Astrocyte (in vitro differentiated cells and primary cell): ENCODE results near the gene CELF5. TPM values are rescaled to one million over a fixed set of nuclear protein-coding genes. Genes with fewer than 3 reads are reported as not detected.

Source experiments
- DNase-seq: peaks from one replicate; pipeline ENCODE4 v3.0.0-alpha.2; 2010; ENCODE audit warnings: low read depth
- FAIRE-seq: peaks from 2 replicates; lab custom pipeline; 2011; peaks lifted over from hg19 to GRCh38; lab: Jason Lieb, UNC
- H2AFZ ChIP-seq: 2 replicates; pipeline ENCODE4 v1.6.0; 2012; ENCODE audit warnings: low read depth, low read length, inconsistent platforms
- H3K27ac ChIP-seq: 2 replicates; pipeline ENCODE4 v1.5.1; 2011; ENCODE audit warnings: low read depth, low read length, inconsistent platforms
- H3K27me3 ChIP-seq: 2 replicates; pipeline ENCODE4 v1.6.0; 2011; ENCODE audit warnings: low read length, inconsistent platforms; ENCODE audit not compliant: insufficient read depth
- H3K36me3 ChIP-seq: 2 replicates; pipeline ENCODE4 v1.5.1; 2011; ENCODE audit warnings: low read length, inconsistent platforms; ENCODE audit not compliant: insufficient read depth
- H3K4me1 ChIP-seq: 2 replicates; pipeline ENCODE4 v1.5.1; 2011; ENCODE audit warnings: low read length, inconsistent platforms; ENCODE audit not compliant: insufficient read depth
- H3K4me2 ChIP-seq: 2 replicates; pipeline ENCODE4 v1.6.0; 2012; ENCODE audit warnings: low read length, inconsistent platforms
- H3K4me3 ChIP-seq: 2 replicates; pipeline ENCODE4 v1.5.1; 2011; ENCODE audit warnings: low read depth, mild to moderate bottlenecking, low read length, inconsistent platforms; ENCODE audit not compliant: insufficient read depth
- H3K79me2 ChIP-seq: 2 replicates; pipeline ENCODE4 v1.6.0; 2012; ENCODE audit warnings: mild to moderate bottlenecking, low read length, inconsistent platforms; ENCODE audit not compliant: insufficient read depth
- H3K9ac ChIP-seq: 2 replicates; pipeline ENCODE4 v1.6.0; 2012; ENCODE audit warnings: mild to moderate bottlenecking, low read length, inconsistent platforms
- H3K9me3 ChIP-seq: 2 replicates; pipeline ENCODE4 v1.5.1; 2012; ENCODE audit warnings: low read depth, mild to moderate bottlenecking, low read length, inconsistent platforms; ENCODE audit not compliant: insufficient read depth
- H4K20me1 ChIP-seq: 2 replicates; pipeline ENCODE4 v1.6.0; 2012; ENCODE audit warnings: low read length, inconsistent platforms; ENCODE audit not compliant: insufficient read depth
- H3K27ac Mint-ChIP-seq: one replicate; pipeline ENCODE4 v1.8.0; 2021; ENCODE audit warnings: mild to moderate bottlenecking, mixed read lengths; ENCODE audit not compliant: unreplicated experiment
- H3K27me3 Mint-ChIP-seq: one replicate; pipeline ENCODE4 v1.8.0; 2021; ENCODE audit warnings: low read depth, mixed read lengths; ENCODE audit not compliant: unreplicated experiment
- H3K36me3 Mint-ChIP-seq: one replicate; pipeline ENCODE4 v1.8.0; 2021; ENCODE audit warnings: low read depth, mixed read lengths; ENCODE audit not compliant: unreplicated experiment
- H3K4me1 Mint-ChIP-seq: one replicate; pipeline ENCODE4 v1.8.0; 2021; ENCODE audit warnings: low read depth, mixed read lengths; ENCODE audit not compliant: unreplicated experiment
- H3K4me3 Mint-ChIP-seq: one replicate; pipeline ENCODE4 v1.8.0; 2021; ENCODE audit warnings: mild to moderate bottlenecking, moderate library complexity, mixed read lengths; ENCODE audit not compliant: unreplicated experiment
- H3K9me3 Mint-ChIP-seq: one replicate; pipeline ENCODE4 v1.8.0; 2021; ENCODE audit warnings: mild to moderate bottlenecking, mixed read lengths; ENCODE audit not compliant: unreplicated experiment
- CTCF ChIP-seq: IDR thresholded peaks from 2 replicates; pipeline ENCODE4 v1.5.1; 2011; ENCODE audit warnings: low read depth, mild to moderate bottlenecking, inconsistent platforms, low read length, moderate library complexity; ENCODE audit not compliant: insufficient read depth
- EZH2 ChIP-seq: IDR thresholded peaks from 2 replicates; pipeline ENCODE4 v1.6.1; 2012; ENCODE audit warnings: mild to moderate bottlenecking, low read length, inconsistent platforms; ENCODE audit not compliant: insufficient read depth
- total RNA-seq: library from RNA; stranded (reverse); gene quantifications from 2 replicates; pipeline ENCODE4 v1.2.1, GENCODE V29; 2021

Gene CELF5
- total RNA-seq, 1 donor from 2014 or later, result 1.2 TPM

- H3K27ac ChIP-seq, result no peak overlapping the region
- no peak overlapping the region for H3K4me3 Mint-ChIP-seq
- peaks cover 20% of the 10 kb centered on the region for H3K27me3 Mint-ChIP-seq
- no peaks in the 10 kb centered on the region for H3K4me1 Mint-ChIP-seq
- TF ChIP-seq CTCF, result no peak
- H3K9me3 Mint-ChIP-seq, result no peaks in the 10 kb centered on the region
- H3K36me3 Mint-ChIP-seq, result no peaks in the 10 kb centered on the region
- H2AFZ ChIP-seq, result no peak overlapping the region
- H4K20me1 ChIP-seq, result no peaks in the 10 kb centered on the region
- DNase-seq, result no peak
- no peaks in the 10 kb centered on the region for H3K36me3 ChIP-seq
- H3K27me3 ChIP-seq, result no peaks in the 10 kb centered on the region
- no peaks in the 10 kb centered on the region for H3K4me1 ChIP-seq
- no peak overlapping the region for H3K9ac ChIP-seq
- FAIRE-seq, result no peak
- no peak overlapping the region for H3K4me3 ChIP-seq
- no peak overlapping the region for H3K27ac Mint-ChIP-seq
- no peak overlapping the region for H3K4me2 ChIP-seq
- H3K9me3 ChIP-seq, result no peaks in the 10 kb centered on the region
- no peaks in the 10 kb centered on the region for H3K79me2 ChIP-seq
Measured at GRCh38 chr19:3292958-3293529, 68.6 kb downstream of the CELF5 start.

- Histone ChIP-seq H3K79me2 (no peaks in the 10 kb centered on the region), H3K9me3 (no peaks in the 10 kb centered on the region), H3K9ac (no peak overlapping the region), H3K4me2 (no peak overlapping the region), H4K20me1 (no peaks in the 10 kb centered on the region), H3K27me3 (no peaks in the 10 kb centered on the region), H3K4me3 (no peak overlapping the region), H3K27ac (no peak overlapping the region), H3K36me3 (no peaks in the 10 kb centered on the region), H2AFZ (no peak overlapping the region), H3K4me1 (no peaks in the 10 kb centered on the region)
- FAIRE-seq (no peak), DNase-seq (no peak)
- H3K4me1 Mint-ChIP-seq, result no peaks in the 10 kb centered on the region
- H3K4me3 Mint-ChIP-seq, result no peak overlapping the region
- peaks cover 18% of the 10 kb centered on the region for H3K27me3 Mint-ChIP-seq
- no peaks in the 10 kb centered on the region for H3K9me3 Mint-ChIP-seq
- no peaks in the 10 kb centered on the region for H3K36me3 Mint-ChIP-seq
- H3K27ac Mint-ChIP-seq, result no peak overlapping the region
- TF ChIP-seq CTCF (no peak), EZH2 (no peak)
Measured at GRCh38 chr19:3293560-3293959, 69.1 kb downstream of the CELF5 start.

- TF ChIP-seq EZH2, result no peak
- no peak for TF ChIP-seq CTCF
Measured at GRCh38 chr19:3294080-3294850, 69.8 kb downstream of the CELF5 start.

More at GRCh38 chr19:3294080-3294850, 69.8 kb downstream of the CELF5 start:
- FAIRE-seq, result no peak
- Histone ChIP-seq H3K4me3 (no peak overlapping the region), H3K4me2 (no peak overlapping the region), H2AFZ (no peak overlapping the region), H3K9ac (no peak overlapping the region), H3K36me3 (no peaks in the 10 kb centered on the region), H3K27me3 (no peaks in the 10 kb centered on the region), H3K4me1 (no peaks in the 10 kb centered on the region), H3K27ac (no peak overlapping the region), H3K9me3 (no peaks in the 10 kb centered on the region), H4K20me1 (no peaks in the 10 kb centered on the region), H3K79me2 (no peaks in the 10 kb centered on the region)
- Mint-ChIP-seq H3K36me3 (no peaks in the 10 kb centered on the region), H3K4me1 (no peaks in the 10 kb centered on the region), H3K4me3 (peak overlapping the region; percentile 27), H3K9me3 (peaks cover 2% of the 10 kb centered on the region), H3K27ac (no peak overlapping the region), H3K27me3 (peaks cover 23% of the 10 kb centered on the region)
- DNase-seq, result no peak
